C4-2B (cell line): ENCODE measurements around the gene RPS2.

Source experiments
- CTCF ChIP-seq: fragments of 450-650 bp; conservative IDR thresholded peaks from 2 replicates; pipeline ENCODE4 v1.5.1; 2017; ENCODE audit warnings: mild to moderate bottlenecking
- ZFX ChIP-seq: fragments of 450-650 bp; IDR thresholded peaks from 2 replicates; pipeline ENCODE4 v1.6.1; 2017

GRCh38 chr16:1999866-2000514 is 35.4 kb upstream of the RPS2 start:
- TF ChIP-seq CTCF: no peak
- TF ChIP-seq ZFX: no peak
